Measurements from ENCODE around the gene SHLD1.

DNA sequence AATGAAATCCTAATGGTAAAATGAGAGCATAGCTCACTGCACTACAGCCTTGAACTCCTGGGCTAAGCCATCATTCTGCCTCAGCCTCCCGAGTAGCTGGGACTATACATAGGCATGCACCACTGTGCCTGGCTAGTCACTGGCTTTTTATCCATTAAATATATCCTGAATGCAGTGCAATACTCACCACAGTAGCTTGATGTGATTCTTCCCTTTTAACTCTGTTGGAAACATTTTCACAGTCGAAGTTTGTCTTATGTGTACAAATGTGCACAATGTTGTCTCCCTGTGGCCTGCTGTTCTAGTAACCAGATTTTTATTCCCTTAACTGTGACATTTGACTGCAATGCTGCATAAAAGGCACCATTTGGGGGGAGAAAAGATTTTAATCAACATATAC, 143.4 kb downstream of the SHLD1 start:
- no peak for TF ChIP-seq GATA2 (IDR thresholded peaks at IDR 0.05; ENCODE audit: low read depth, low read length)
- no peak for TF ChIP-seq GATA3 (IDR thresholded peaks at IDR 0.05; ENCODE audit: low read depth, low read length)
